ENCODE results near the gene FBRSL1.
"Not testable (repeated sequence)": the region's sequence is repeated elsewhere in the genome, so short reads cannot be mapped to it uniquely, and the experiment has no call there.

FBRSL1 gene

GRCh38 chr12:132525833-132526455 is 36.0 kb downstream of the FBRSL1 start:
- no peak for DNase-seq (ENCODE audit: low spot score)

GRCh38 chr12:132527186-132527882 is 37.4 kb downstream of the FBRSL1 start:
- DNase-seq (ENCODE audit: low spot score) = no peak

GRCh38 chr12:132527883-132528264 is 37.9 kb downstream of the FBRSL1 start:
- no peak for DNase-seq (ENCODE audit: low spot score)

GRCh38 chr12:132528564-132529106 is 38.7 kb downstream of the FBRSL1 start:
- DNase-seq (ENCODE audit: low spot score) = no peak

GRCh38 chr12:132529156-132529839 is 39.3 kb downstream of the FBRSL1 start:
- DNase-seq (ENCODE audit: low spot score) = no peak

- DNase-seq (ENCODE audit: low spot score) = no peak
These were observed 40.0 kb downstream of the FBRSL1 start for GRCh38 chr12:132529906-132530305.

- peak; percentile 81 for DNase-seq (ENCODE audit: low spot score)
These were observed 40.5 kb downstream of the FBRSL1 start for GRCh38 chr12:132530447-132530846.

GRCh38 chr12:132530851-132531250 is 40.9 kb downstream of the FBRSL1 start:
- DNase-seq (ENCODE audit: low spot score) = no peak

- DNase-seq (ENCODE audit: low spot score) = not testable (repeated sequence)
These were observed 43.0 kb downstream of the FBRSL1 start for GRCh38 chr12:132532711-132533583.

- DNase-seq (ENCODE audit: low spot score) = no peak
These were observed 43.6 kb downstream of the FBRSL1 start for GRCh38 chr12:132533584-132533958.

- DNase-seq (ENCODE audit: low spot score) = no peak
These were observed 44.1 kb downstream of the FBRSL1 start for GRCh38 chr12:132534076-132534475.

- DNase-seq (ENCODE audit: low spot score) = no peak
These were observed 45.1 kb downstream of the FBRSL1 start for GRCh38 chr12:132535019-132535418.

GRCh38 chr12:132536102-132536876 is 46.3 kb downstream of the FBRSL1 start:
- DNase-seq (ENCODE audit: low spot score) = no peak

GRCh38 chr12:132537049-132537448 is 47.1 kb downstream of the FBRSL1 start:
- no peak for DNase-seq (ENCODE audit: low spot score)

GRCh38 chr12:132537836-132538662 is 48.1 kb downstream of the FBRSL1 start:
- DNase-seq (ENCODE audit: low spot score) = no peak

- no peak for DNase-seq (ENCODE audit: low spot score)
These were observed 48.7 kb downstream of the FBRSL1 start for GRCh38 chr12:132538663-132538990.

- DNase-seq (ENCODE audit: low spot score) = no peak
These were observed 49.2 kb downstream of the FBRSL1 start for GRCh38 chr12:132539016-132539773.

- no peak for DNase-seq (ENCODE audit: low spot score)
These were observed 50.5 kb downstream of the FBRSL1 start for GRCh38 chr12:132540436-132540835.

- DNase-seq (ENCODE audit: low spot score) = no peak
These were observed 51.2 kb downstream of the FBRSL1 start for GRCh38 chr12:132541200-132541599.

GRCh38 chr12:132541996-132542395 is 52.0 kb downstream of the FBRSL1 start:
- no peak for DNase-seq (ENCODE audit: low spot score)
